GM23248 (cell line): ENCODE measurements around the gene ARFGAP2. TPM values are rescaled to one million over a fixed set of nuclear protein-coding genes. Genes with fewer than 3 reads are reported as not detected.

Experiments used
- DNase-seq: peaks from one replicate; pipeline ENCODE4 v3.0.0-alpha.2; 2015
- H2AFZ ChIP-seq: fragments of 200-600 bp; sonication (generic); 2 replicates; pipeline ENCODE4 v1.6.1; 2016; ENCODE audit warnings: antibody characterized with exemption
- H3F3A ChIP-seq: fragments of 200-600 bp; sonication (generic); 2 replicates; pipeline ENCODE4 v1.6.1; 2016; ENCODE audit warnings: mild to moderate bottlenecking, antibody characterized with exemption, mixed run types; ENCODE audit not compliant: insufficient read depth
- H3K27ac ChIP-seq: fragments of 200-600 bp; sonication (generic); 2 replicates; pipeline ENCODE4 v1.5.1; 2016; ENCODE audit warnings: mild to moderate bottlenecking
- H3K27me3 ChIP-seq: fragments of 200-600 bp; sonication (generic); replicated peaks from 2 replicates; pipeline ENCODE4 v1.6.1; 2016; ENCODE audit warnings: mild to moderate bottlenecking; ENCODE audit not compliant: insufficient read depth
- H3K36me3 ChIP-seq: fragments of 200-600 bp; sonication (generic); 2 replicates; pipeline ENCODE4 v1.6.1; 2016; ENCODE audit warnings: low read depth, mild to moderate bottlenecking
- H3K4me1 ChIP-seq: fragments of 200-600 bp; sonication (generic); 2 replicates; pipeline ENCODE4 v1.6.1; 2016; ENCODE audit warnings: mild to moderate bottlenecking; ENCODE audit not compliant: insufficient read depth
- H3K4me2 ChIP-seq: fragments of 200-600 bp; sonication (generic); one replicate; pipeline ENCODE4 v1.6.1; 2016; ENCODE audit warnings: mild to moderate bottlenecking; ENCODE audit not compliant: unreplicated experiment
- H3K4me3 ChIP-seq: fragments of 200-600 bp; sonication (generic); 2 replicates; pipeline ENCODE4 v1.5.1; 2016; ENCODE audit warnings: mild to moderate bottlenecking
- H3K79me2 ChIP-seq: fragments of 200-600 bp; sonication (generic); 2 replicates; pipeline ENCODE4 v1.6.1; 2016; ENCODE audit warnings: mild to moderate bottlenecking; ENCODE audit not compliant: insufficient read depth
- H3K9ac ChIP-seq: fragments of 200-600 bp; sonication (generic); 2 replicates; pipeline ENCODE4 v1.6.1; 2016; ENCODE audit warnings: mild to moderate bottlenecking
- H3K9me2 ChIP-seq: fragments of 200-600 bp; sonication (generic); 2 replicates; pipeline ENCODE4 v1.6.1; 2016; ENCODE audit warnings: mixed run types, mild to moderate bottlenecking, moderate library complexity; ENCODE audit not compliant: insufficient read depth
- H3K9me3 ChIP-seq: fragments of 200-600 bp; sonication (generic); one replicate; pipeline ENCODE4 v1.6.1; 2017; ENCODE audit warnings: low read depth
- H4K20me1 ChIP-seq: fragments of 200-600 bp; sonication (generic); 2 replicates; pipeline ENCODE4 v1.6.0; 2016; ENCODE audit not compliant: insufficient read depth
- EZH2 ChIP-seq: fragments of 200-600 bp; sonication (generic); IDR thresholded peaks from 2 replicates; pipeline ENCODE4 v1.6.1; 2018; ENCODE audit warnings: antibody characterized with exemption, mild to moderate bottlenecking; ENCODE audit not compliant: insufficient read depth, poor library complexity, severe bottlenecking
- EZH2phosphoT487 ChIP-seq: fragments of 200-600 bp; sonication (generic); IDR thresholded peaks from 2 replicates; pipeline ENCODE4 v1.6.1; 2018; ENCODE audit warnings: antibody characterized with exemption, moderate library complexity, mild to moderate bottlenecking, low read depth; ENCODE audit not compliant: insufficient read depth
- WGBS, 2 experiments: methylation state at CpG; one replicate each; pipeline ENCODE4 v1.1.6; 2015 to 2017; ENCODE audit warnings: low lambda C conversion rate in 2 of 2, low coverage in 1 of 2; ENCODE audit errors: missing lambda C conversion rate in 2 of 2; 5-methylcytosine and 5-hydroxymethylcytosine counted together
- in situ Hi-C: fragments of 300-500 bp; cut with MboI; formaldehyde crosslinking; loops from 2 replicates; pipeline ENCODE4 v1.15.0; 2020
- polyA plus RNA-seq: library from polyadenylated mRNA; unstranded; fragments of >200 nt; fragmentation: Nextera tagmentation; extraction: Ambion mirVana; gene quantifications from 2 replicates; pipeline ENCODE4 v1.2.1, GENCODE V29; 2016
- total RNA-seq: library from RNA; depleted of rRNA; stranded (reverse); fragments of >200 nt; shearing (Covaris generic); gene quantifications from 2 replicates; pipeline ENCODE4 v1.2.3, GENCODE V29; 2014

The ARFGAP2 gene
- total and polyA plus RNA-seq, 2 experiments from 2014 or later = 45.7 to 131 TPM

GRCh38 chr11:47161134-47161854, 15.4 kb downstream of the ARFGAP2 start:
- no peak overlapping the region for H3K4me2 ChIP-seq
- no peaks in the 10 kb centered on the region for H3K9me2 ChIP-seq
- H3K27me3 ChIP-seq = no peaks in the 10 kb centered on the region
- peaks cover 6% of the 10 kb centered on the region; the same call in 1 of the 2 replicates for H3F3A ChIP-seq
- H3K36me3 ChIP-seq = 0 out of 2 replicates have a peak, but pooled peaks cover 2% of the 10 kb centered on the region
- H3K79me2 ChIP-seq = no peaks in the 10 kb centered on the region
- no peak overlapping the region for H3K27ac ChIP-seq
- DNase-seq = peak; percentile 82
- TF ChIP-seq EZH2phosphoT487 (no peak), EZH2 (no peak)
- H4K20me1 ChIP-seq = no peaks in the 10 kb centered on the region
- in situ Hi-C loops = no loop called here
- WGBS, 2 experiments = 29 to 31% methylated on average over 14 of the region's 14 CpGs
- no peak overlapping the region for H2AFZ ChIP-seq
- no peaks in the 10 kb centered on the region for H3K9me3 ChIP-seq
- no peak overlapping the region for H3K4me3 ChIP-seq
- no peaks in the 10 kb centered on the region for H3K4me1 ChIP-seq
- H3K9ac ChIP-seq = no peak overlapping the region

GRCh38 chr11:47160753-47161133, 15.9 kb downstream of the ARFGAP2 start:
- no peaks in the 10 kb centered on the region for H3K4me1 ChIP-seq
- peaks cover 7% of the 10 kb centered on the region; the same call in 1 of the 2 replicates for H3F3A ChIP-seq
- no peaks in the 10 kb centered on the region for H3K9me3 ChIP-seq
- no peak for DNase-seq
- WGBS, 2 experiments = 62 to 70% methylated on average over 5 of the region's 5 CpGs
- H3K4me2 ChIP-seq = no peak overlapping the region
- in situ Hi-C loops = no loop called here
- no peaks in the 10 kb centered on the region for H3K9me2 ChIP-seq
- no peaks in the 10 kb centered on the region for H3K27me3 ChIP-seq
- no peak overlapping the region for H2AFZ ChIP-seq
- H3K36me3 ChIP-seq = no peaks in the 10 kb centered on the region
- no peaks in the 10 kb centered on the region for H3K79me2 ChIP-seq
- H3K27ac ChIP-seq = no peak overlapping the region
- no peaks in the 10 kb centered on the region for H4K20me1 ChIP-seq
- no peak overlapping the region for H3K9ac ChIP-seq
- TF ChIP-seq EZH2phosphoT487 (no peak), EZH2 (no peak)
- H3K4me3 ChIP-seq = no peak overlapping the region

- no peak overlapping the region for H3K4me3 ChIP-seq
- H2AFZ ChIP-seq = no peak overlapping the region
- no peak overlapping the region for H3K27ac ChIP-seq
- 91 to 94% methylated on average over 5 of the region's 5 CpGs for WGBS, 2 experiments
- no peak for DNase-seq
- no peak for TF ChIP-seq EZH2
- no peak for TF ChIP-seq EZH2phosphoT487
- in situ Hi-C loops = loop anchor here (5.0 kb wide), 1 partner anchor 271 kb away; no protein-coding TSS in a partner anchor
- no peaks in the 10 kb centered on the region for H3K9me3 ChIP-seq
- no peak overlapping the region for H3K4me2 ChIP-seq
- H3K36me3 ChIP-seq = no peaks in the 10 kb centered on the region
- no peaks in the 10 kb centered on the region for H3K27me3 ChIP-seq
- H3K9me2 ChIP-seq = no peaks in the 10 kb centered on the region
- H4K20me1 ChIP-seq = no peaks in the 10 kb centered on the region
- H3K4me1 ChIP-seq = peaks cover 3% of the 10 kb centered on the region
- peaks cover 21% of the 10 kb centered on the region for H3F3A ChIP-seq
- no peaks in the 10 kb centered on the region for H3K79me2 ChIP-seq
- H3K9ac ChIP-seq = no peak overlapping the region
Observed at GRCh38 chr11:47158242-47158641, 18.4 kb downstream of the ARFGAP2 start.

- no peaks in the 10 kb centered on the region for H3K27me3 ChIP-seq
- H3K79me2 ChIP-seq = no peaks in the 10 kb centered on the region
- DNase-seq = no peak
- TF ChIP-seq EZH2phosphoT487 = no peak
- no peak for TF ChIP-seq EZH2
- H4K20me1 ChIP-seq = no peaks in the 10 kb centered on the region
- H3K4me3 ChIP-seq = no peak overlapping the region
- in situ Hi-C loops = loop anchor here (5.0 kb wide), 1 partner anchor 271 kb away; no protein-coding TSS in a partner anchor
- no peaks in the 10 kb centered on the region for H3K9me3 ChIP-seq
- no peaks in the 10 kb centered on the region for H3K9me2 ChIP-seq
- no peak overlapping the region for H3K27ac ChIP-seq
- no peak overlapping the region for H3K4me2 ChIP-seq
- H3K36me3 ChIP-seq = no peaks in the 10 kb centered on the region
- 91 to 94% methylated on average over 8 of the region's 8 CpGs for WGBS, 2 experiments
- H3K9ac ChIP-seq = no peak overlapping the region
- H2AFZ ChIP-seq = no peak overlapping the region
- H3K4me1 ChIP-seq = peaks cover 7% of the 10 kb centered on the region
- peaks cover 22% of the 10 kb centered on the region for H3F3A ChIP-seq
Observed at GRCh38 chr11:47157805-47158204, 18.9 kb downstream of the ARFGAP2 start.
